HepG2 (cell line): ENCODE measurements around the gene OR2S2. TPM values are rescaled to one million over a fixed set of nuclear protein-coding genes. Genes with fewer than 3 reads are reported as not detected.
A peak's percentile ranks its signal among the peaks of the same experiment; 100 is the strongest.

Experiments used
- ATAC-seq: fragments of 200-7000 bp; cut with Tn5 transposase; 3 replicates; pipeline ENCODE4 v1.9.1; 2020; ENCODE audit warnings: mild to moderate bottlenecking, moderate library complexity
- BruUV-seq: library from RNA; stranded (reverse); fragments of 400-500 nt; replicated peaks from 2 replicates; lab custom pipeline; 2021; lab: Mats Ljungman, UMichigan
- CTCF ChIA-PET: fragments of 300-600 bp; formaldehyde crosslinking; extraction: SDS; loops from one replicate; lab custom pipeline; 2021; ENCODE audit warnings: low total read pairs, inconsistent platforms, low intra/inter-chr PET ratio; lab: Yijun Ruan, JAX
- POLR2A ChIA-PET: fragments of 350-600 bp; sonication (Branson Sonifier 250); formaldehyde crosslinking; loops from one replicate; lab custom pipeline; 2020; ENCODE audit warnings: antibody characterized with exemption, inconsistent platforms; lab: Yijun Ruan, JAX
- DNase-seq: peaks from one replicate; pipeline ENCODE4 v3.0.0-alpha.2; 2015; ENCODE audit warnings: low spot score
- FAIRE-seq: peaks from 3 replicates; lab custom pipeline; 2011; peaks lifted over from hg19 to GRCh38; lab: Jason Lieb, UNC
- H2AFZ ChIP-seq: one replicate; pipeline ENCODE4 v1.6.1; 2011; ENCODE audit warnings: low read length, inconsistent platforms
- H3K27ac ChIP-seq: fragments of 300-600 bp; 3 replicates; pipeline ENCODE4 v1.8.0; 2011; ENCODE audit warnings: mixed run types, mild to moderate bottlenecking, mixed read lengths, low read length, inconsistent platforms; ENCODE audit not compliant: insufficient read depth; ENCODE audit errors: extremely low read length
- H3K27me3 ChIP-seq, 2 experiments: fragments of 200-600 bp in 1 of 2; 2 replicates in 1 of 2; 3 replicates in 1 of 2; pipeline versions ENCODE4 v1.6.0 to v1.8.0; 2011; ENCODE audit warnings: low read length in 2 of 2, mild to moderate bottlenecking in 2 of 2, moderate library complexity in 2 of 2, inconsistent platforms in 1 of 2; ENCODE audit not compliant: insufficient read depth in 2 of 2, control insufficient read depth in 1 of 2
- H3K36me3 ChIP-seq, 2 experiments: fragments of 200-600 bp in 1 of 2; replicated peaks in 1 of 2; 2 replicates in 1 of 2; 3 replicates in 1 of 2; pipeline versions ENCODE4 v1.5.1 to v1.8.0; 2011; ENCODE audit warnings: low read length in 2 of 2, inconsistent platforms in 1 of 2; ENCODE audit not compliant: insufficient read depth in 2 of 2, control insufficient read depth in 1 of 2
- H3K4me1 ChIP-seq: 2 replicates; pipeline ENCODE4 v1.5.1; 2012; ENCODE audit warnings: low read length, inconsistent platforms; ENCODE audit not compliant: insufficient read depth
- H3K4me2 ChIP-seq: 2 replicates; pipeline ENCODE4 v1.6.0; 2011; ENCODE audit warnings: low read depth, low read length, inconsistent platforms
- H3K4me3 ChIP-seq, 3 experiments: fragments of 200-600 bp in 1 of 3; sonication (generic), shearing (Covaris generic) in 1 of 3; replicated peaks in 1 of 3; 2 replicates each; pipeline ENCODE4 v1.5.1; 2011 to 2016; ENCODE audit warnings: low read length in 3 of 3, inconsistent platforms in 2 of 3, low read depth in 2 of 3, mild to moderate bottlenecking in 2 of 3, control low read depth in 1 of 3, mixed read lengths in 1 of 3; ENCODE audit not compliant: insufficient read depth in 1 of 3
- H3K79me2 ChIP-seq: one replicate; pipeline ENCODE4 v1.6.1; 2011; ENCODE audit warnings: low read length, inconsistent platforms; ENCODE audit not compliant: insufficient read depth
- H3K9ac ChIP-seq: 2 replicates; pipeline ENCODE4 v1.6.0; 2011; ENCODE audit warnings: mild to moderate bottlenecking, low read depth, low read length, inconsistent platforms; ENCODE audit not compliant: insufficient read depth
- H3K9me3 ChIP-seq: 2 replicates; pipeline ENCODE4 v1.5.1; 2012; ENCODE audit warnings: mild to moderate bottlenecking, low read length
- H4K20me1 ChIP-seq: 2 replicates; pipeline ENCODE4 v1.6.0; 2011; ENCODE audit warnings: inconsistent platforms, mild to moderate bottlenecking, low read length, moderate library complexity; ENCODE audit not compliant: insufficient read depth
- KLF6 ChIP-seq: IDR thresholded peaks from 2 replicates; pipeline ENCODE4 v1.8.0; 2016; ENCODE audit warnings: missing biosample characterization, missing genetic modification reagents
- MED8 ChIP-seq: sonication (generic); formaldehyde crosslinking; IDR thresholded peaks from 2 replicates; pipeline ENCODE4 v1.8.1; 2023; ENCODE audit warnings: mild to moderate bottlenecking, missing genetic modification reagents; ENCODE audit not compliant: insufficient replicate concordance
- NFIC ChIP-seq: IDR thresholded peaks from 2 replicates; pipeline ENCODE4 v1.6.1; 2012; ENCODE audit warnings: mild to moderate bottlenecking, low read length, inconsistent platforms
- RORA ChIP-seq: sonication (generic); formaldehyde crosslinking; IDR thresholded peaks from 2 replicates; pipeline ENCODE4 v1.5.0; 2020; ENCODE audit warnings: mild to moderate bottlenecking, missing genetic modification reagents, moderate library complexity
- SKI ChIP-seq: fragments of 450-650 bp; IDR thresholded peaks from one replicate; pipeline ENCODE4 v1.6.1; 2018; ENCODE audit warnings: mild to moderate bottlenecking; ENCODE audit not compliant: partially characterized antibody
- SMYD3 ChIP-seq: sonication (generic); formaldehyde crosslinking; IDR thresholded peaks from 2 replicates; pipeline ENCODE4 v1.8.1; 2023; ENCODE audit warnings: mild to moderate bottlenecking, missing genetic modification reagents
- SRSF4 ChIP-seq: fragments of 200-400 bp; formaldehyde crosslinking; IDR thresholded peaks from one replicate; pipeline ENCODE4 v1.6.1; 2018; ENCODE audit warnings: mild to moderate bottlenecking, low read depth, low read length, moderate library complexity; ENCODE audit not compliant: poor library complexity, severe bottlenecking
- ZNF12 ChIP-seq: sonication (generic); formaldehyde crosslinking; IDR thresholded peaks from 2 replicates; pipeline ENCODE4 v1.5.0; 2020; ENCODE audit warnings: missing genetic modification reagents
- ZNF337 ChIP-seq: sonication (generic); formaldehyde crosslinking; IDR thresholded peaks from 2 replicates; pipeline ENCODE4 v1.5.1; 2020; ENCODE audit warnings: missing genetic modification reagents, low read depth, mild to moderate bottlenecking, borderline replicate concordance
- ZNF564 ChIP-seq: sonication (generic); formaldehyde crosslinking; IDR thresholded peaks from 2 replicates; pipeline ENCODE4 v1.8.1; 2023; ENCODE audit warnings: mild to moderate bottlenecking, missing genetic modification reagents
- ZNF570 ChIP-seq: sonication (generic); formaldehyde crosslinking; IDR thresholded peaks from 2 replicates; pipeline ENCODE4 v1.4.0; 2020; ENCODE audit warnings: mild to moderate bottlenecking, missing genetic modification reagents, borderline replicate concordance
- WGBS: methylation state at CpG from one replicate; pipeline ENCODE4 v1.1.6; 2017; ENCODE audit warnings: low lambda C conversion rate; 5-methylcytosine and 5-hydroxymethylcytosine counted together
- in situ Hi-C: cut with HindIII; loops from 2 replicates; pipeline ENCODE4 v1.10.0; 2017; ENCODE audit warnings: low pct_unique_long_range_greater_than_20kb; ENCODE audit not compliant: extremely low pct_ligation_motif_present
- intact Hi-C: fragments of 100-400 bp; cut with micrococcal nuclease; formaldehyde crosslinking; loops from one replicate; pipeline ENCODE4 v1.10.0; 2022; ENCODE audit not compliant: unreplicated experiment
- polyA plus RNA-seq, 8 experiments: library from polyadenylated mRNA; depleted of rRNA in 3 of 8; stranded (reverse) in 7 of 8; unstranded in 1 of 8; fragments of >200 nt; fragmentation: Illumina TruSeq in 4 of 8; extraction: Trizol in 4 of 8; gene quantifications; 2 replicates each; pipeline versions ENCODE4 v1.2.1 to v1.2.3, GENCODE V29; 2011 to 2016; ENCODE audit warnings: low read depth in 4 of 8, missing spikeins in 1 of 8, mixed read lengths in 1 of 8; ENCODE audit not compliant: insufficient read depth in 1 of 8
- total RNA-seq, 5 experiments: library from RNA; depleted of rRNA; stranded (reverse); fragments of >200 nt; fragmentation: Illumina TruSeq; extraction: Trizol; gene quantifications; 2 replicates each; pipeline ENCODE4 v1.2.3, GENCODE V29; 2016; ENCODE audit warnings: low read depth in 1 of 5
- TF ChIP-seq, protein P1 (sequence below): sonication (generic); formaldehyde crosslinking; IDR thresholded peaks from 2 replicates; pipeline ENCODE4 v1.5.0; 2020; ENCODE audit warnings: mild to moderate bottlenecking, missing genetic modification reagents
- TF ChIP-seq, protein P2 (sequence below): conservative IDR thresholded peaks from 2 replicates; pipeline ENCODE4 v1.6.1; 2018; ENCODE audit warnings: missing genetic modification reagents
- TF ChIP-seq, protein P3 (sequence below): sonication (generic); formaldehyde crosslinking; IDR thresholded peaks from 2 replicates; pipeline ENCODE4 v1.8.1; 2023; ENCODE audit warnings: mild to moderate bottlenecking, inconsistent platforms, moderate library complexity, missing genetic modification reagents, borderline replicate concordance
- TF ChIP-seq, protein P4 (sequence below): IDR thresholded peaks from 2 replicates; pipeline ENCODE4 v1.6.1; 2016; ENCODE audit warnings: missing biosample characterization, missing genetic modification reagents, low read depth

OR2S2 gene
- total and polyA plus RNA-seq, 2 of the 13 experiments (the other 11 are each of a cell fraction or from before 2014, with no cell fraction given), result not detected

DNA sequence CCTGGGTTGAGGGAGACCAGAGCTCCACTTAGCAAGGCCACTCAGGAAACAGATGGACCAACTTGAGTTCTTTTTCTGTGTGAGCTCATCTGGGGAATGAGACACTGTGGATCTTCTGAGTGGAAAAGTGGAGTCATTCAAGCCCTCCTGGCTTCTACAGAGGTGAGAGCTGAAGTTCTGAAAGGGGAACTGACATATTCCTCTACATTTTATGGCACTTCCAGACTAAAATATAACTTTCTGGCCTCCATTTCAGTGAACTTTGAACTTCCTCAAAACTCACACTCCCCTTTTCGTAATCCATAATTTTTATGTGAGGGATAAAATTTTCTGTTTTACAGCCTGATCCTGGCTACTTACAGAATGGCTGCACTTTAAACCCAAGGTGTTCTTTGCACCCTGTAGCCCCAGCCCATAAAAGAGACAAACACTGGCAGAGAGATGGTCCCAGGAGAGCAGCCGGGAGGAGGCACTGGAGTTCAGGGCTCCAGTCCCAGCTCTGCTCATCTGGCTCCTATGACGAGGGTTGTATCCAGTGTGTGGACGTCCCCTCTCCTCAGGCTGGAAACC, 37.8 kb downstream of the OR2S2 start (continued):
- TF ChIP-seq, protein P1, sequence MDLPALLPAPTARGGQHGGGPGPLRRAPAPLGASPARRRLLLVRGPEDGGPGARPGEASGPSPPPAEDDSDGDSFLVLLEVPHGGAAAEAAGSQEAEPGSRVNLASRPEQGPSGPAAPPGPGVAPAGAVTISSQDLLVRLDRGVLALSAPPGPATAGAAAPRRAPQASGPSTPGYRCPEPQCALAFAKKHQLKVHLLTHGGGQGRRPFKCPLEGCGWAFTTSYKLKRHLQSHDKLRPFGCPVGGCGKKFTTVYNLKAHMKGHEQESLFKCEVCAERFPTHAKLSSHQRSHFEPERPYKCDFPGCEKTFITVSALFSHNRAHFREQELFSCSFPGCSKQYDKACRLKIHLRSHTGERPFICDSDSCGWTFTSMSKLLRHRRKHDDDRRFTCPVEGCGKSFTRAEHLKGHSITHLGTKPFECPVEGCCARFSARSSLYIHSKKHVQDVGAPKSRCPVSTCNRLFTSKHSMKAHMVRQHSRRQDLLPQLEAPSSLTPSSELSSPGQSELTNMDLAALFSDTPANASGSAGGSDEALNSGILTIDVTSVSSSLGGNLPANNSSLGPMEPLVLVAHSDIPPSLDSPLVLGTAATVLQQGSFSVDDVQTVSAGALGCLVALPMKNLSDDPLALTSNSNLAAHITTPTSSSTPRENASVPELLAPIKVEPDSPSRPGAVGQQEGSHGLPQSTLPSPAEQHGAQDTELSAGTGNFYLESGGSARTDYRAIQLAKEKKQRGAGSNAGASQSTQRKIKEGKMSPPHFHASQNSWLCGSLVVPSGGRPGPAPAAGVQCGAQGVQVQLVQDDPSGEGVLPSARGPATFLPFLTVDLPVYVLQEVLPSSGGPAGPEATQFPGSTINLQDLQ (CRISPR knock-in tag), result no peak
- TF ChIP-seq NFIC (no peak), SMYD3 (no peak), ZNF570 (CRISPR knock-in tag) (no peak), MED8 (CRISPR knock-in tag) (no peak), ZNF564 (CRISPR knock-in tag) (no peak), RORA (no peak)

DNA sequence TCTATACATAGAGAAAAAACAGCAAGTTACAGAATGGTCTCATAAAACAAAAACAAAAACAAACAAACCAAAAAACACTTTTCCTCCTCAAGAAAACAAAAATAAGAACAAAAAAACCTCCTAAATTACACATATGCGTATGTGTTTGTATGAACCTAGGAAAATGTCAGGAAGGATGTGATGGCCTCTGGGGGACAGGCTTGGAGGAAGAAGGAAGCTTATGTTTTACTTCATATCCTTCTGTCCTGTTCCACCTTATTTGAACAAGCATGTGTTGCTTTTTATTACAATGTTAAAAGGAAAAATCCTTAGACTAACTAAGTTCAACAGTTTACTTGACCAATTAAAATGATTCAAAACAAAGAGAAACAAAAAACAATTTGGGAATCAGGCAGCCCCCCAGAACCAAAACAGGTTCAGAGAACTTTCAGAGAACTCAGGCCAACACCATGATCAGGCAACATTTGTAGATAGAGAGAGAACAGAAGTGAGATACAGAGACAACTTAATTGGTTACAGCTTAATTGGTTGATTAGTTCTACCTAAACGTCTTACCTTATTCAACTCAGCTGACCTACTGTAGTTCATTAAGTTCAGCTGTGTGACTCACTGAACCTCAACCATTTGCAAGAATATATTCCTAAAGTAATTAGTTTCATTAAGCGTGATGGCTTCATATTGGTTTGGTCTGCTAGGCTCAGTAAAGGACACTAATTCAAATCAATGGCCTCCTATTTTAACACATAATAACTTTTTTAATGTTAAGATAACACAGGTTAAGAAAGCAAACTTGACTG, 38.5 kb downstream of the OR2S2 start:
- 65% methylated on average over 3 of the region's 3 CpGs for WGBS
- TF ChIP-seq ZNF337 (CRISPR knock-in tag), result no peak
- TF ChIP-seq, protein P2, sequence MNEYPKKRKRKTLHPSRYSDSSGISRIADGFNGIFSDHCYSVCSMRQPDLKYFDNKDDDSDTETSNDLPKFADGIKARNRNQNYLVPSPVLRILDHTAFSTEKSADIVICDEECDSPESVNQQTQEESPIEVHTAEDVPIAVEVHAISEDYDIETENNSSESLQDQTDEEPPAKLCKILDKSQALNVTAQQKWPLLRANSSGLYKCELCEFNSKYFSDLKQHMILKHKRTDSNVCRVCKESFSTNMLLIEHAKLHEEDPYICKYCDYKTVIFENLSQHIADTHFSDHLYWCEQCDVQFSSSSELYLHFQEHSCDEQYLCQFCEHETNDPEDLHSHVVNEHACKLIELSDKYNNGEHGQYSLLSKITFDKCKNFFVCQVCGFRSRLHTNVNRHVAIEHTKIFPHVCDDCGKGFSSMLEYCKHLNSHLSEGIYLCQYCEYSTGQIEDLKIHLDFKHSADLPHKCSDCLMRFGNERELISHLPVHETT (CRISPR knock-in tag), result no peak
- TF ChIP-seq, protein P3, sequence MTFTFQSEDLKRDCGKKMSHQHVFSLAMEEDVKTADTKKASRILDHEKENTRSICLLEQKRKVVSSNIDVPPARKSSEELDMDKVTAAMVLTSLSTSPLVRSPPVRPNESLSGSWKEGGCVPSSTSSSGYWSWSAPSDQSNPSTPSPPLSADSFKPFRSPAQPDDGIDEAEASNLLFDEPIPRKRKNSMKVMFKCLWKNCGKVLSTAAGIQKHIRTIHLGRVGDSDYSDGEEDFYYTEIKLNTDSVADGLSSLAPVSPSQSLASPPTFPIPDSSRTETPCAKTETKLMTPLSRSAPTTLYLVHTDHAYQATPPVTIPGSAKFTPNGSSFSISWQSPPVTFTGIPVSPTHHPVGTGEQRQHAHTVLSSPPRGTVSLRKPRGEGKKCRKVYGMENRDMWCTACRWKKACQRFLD (CRISPR knock-in tag), result no peak
- TF ChIP-seq KLF6 (CRISPR knock-in tag), result no peak
- TF ChIP-seq, protein P4, sequence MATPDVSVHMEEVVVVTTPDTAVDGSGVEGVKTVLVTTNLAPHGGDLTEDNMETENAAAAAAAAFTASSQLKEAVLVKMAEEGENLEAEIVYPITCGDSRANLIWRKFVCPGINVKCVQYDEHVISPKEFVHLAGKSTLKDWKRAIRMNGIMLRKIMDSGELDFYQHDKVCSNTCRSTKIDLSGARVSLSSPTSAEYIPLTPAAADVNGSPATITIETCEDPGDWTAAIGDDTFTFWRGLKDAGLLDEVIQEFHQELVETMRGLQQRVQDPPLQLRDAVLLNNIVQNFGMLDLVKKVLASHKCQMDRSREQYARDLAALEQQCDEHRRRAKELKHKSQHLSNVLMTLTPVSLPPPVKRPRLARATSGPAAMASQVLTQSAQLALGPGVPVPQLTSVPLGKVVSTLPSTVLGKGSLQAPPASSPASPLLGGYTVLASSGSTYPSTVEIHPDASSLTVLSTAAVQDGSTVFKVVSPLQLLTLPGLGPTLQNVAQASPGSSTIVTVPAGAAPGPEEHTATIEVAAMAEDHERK (CRISPR knock-in tag), result no peak
- TF ChIP-seq ZNF12 (CRISPR knock-in tag), result no peak
- no peak for TF ChIP-seq SKI
- no peak for TF ChIP-seq SRSF4

More for the DNA sequence above, 38.5 kb downstream of the OR2S2 start:
- no peaks in the 10 kb centered on the region for H3K79me2 ChIP-seq
- ChIA-PET CTCF (no interaction called here), POLR2A (interaction anchor here (1.1 kb wide), 2 partner anchors 12 to 118 kb away, joined by 3 read pairs; no protein-coding TSS in a partner anchor)
- no peaks in the 10 kb centered on the region for H4K20me1 ChIP-seq
- no peak overlapping the region for H3K9ac ChIP-seq
- DNase-seq (no peak), ATAC-seq (no peak), FAIRE-seq (no peak)
- H3K4me3 ChIP-seq, result no peak overlapping the region
- H3K27me3 ChIP-seq, result no peaks in the 10 kb centered on the region
- H3K4me2 ChIP-seq, result peak overlapping the region; percentile 67; the same call in 1 of the 2 replicates
- H3K4me1 ChIP-seq, result peaks cover 53% of the 10 kb centered on the region
- in situ Hi-C loops (no loop called here), intact Hi-C loops (no loop called here)
- H2AFZ ChIP-seq, result no peak overlapping the region
- BruUV-seq, result no TSS peak
- H3K9me3 ChIP-seq, result no peaks in the 10 kb centered on the region
- no peaks in the 10 kb centered on the region for H3K36me3 ChIP-seq
- H3K27ac ChIP-seq, result peak overlapping the region; percentile 46
